Measurements from ENCODE around the gene C1orf116.

The C1orf116 gene

GRCh38 chr1:207025146-207025880 lies 7.2 kb downstream of the C1orf116 start:
- DNase-seq (ENCODE audit: low read depth): no peak
- TF ChIP-seq CTCF (conservative IDR thresholded peaks at IDR 0.05; ENCODE audit: low read depth, low read length): no peak
- no peak overlapping the region for H3K4me3 ChIP-seq (ENCODE audit: low read length)

- TF ChIP-seq CTCF (conservative IDR thresholded peaks at IDR 0.05; ENCODE audit: low read depth, low read length): no peak
- DNase-seq (ENCODE audit: low read depth): no peak
- H3K4me3 ChIP-seq (ENCODE audit: low read length): no peak overlapping the region
Observed at GRCh38 chr1:207024202-207025145, 8.1 kb downstream of the C1orf116 start.

- no peak for DNase-seq (ENCODE audit: low read depth)
- H3K4me3 ChIP-seq (ENCODE audit: low read length): no peak overlapping the region
- no peak for TF ChIP-seq CTCF (conservative IDR thresholded peaks at IDR 0.05; ENCODE audit: low read depth, low read length)
Observed at GRCh38 chr1:207022996-207023679, 9.4 kb downstream of the C1orf116 start.

GRCh38 chr1:207021876-207022596 lies 10.5 kb downstream of the C1orf116 start:
- no peak for DNase-seq (ENCODE audit: low read depth)
- H3K4me3 ChIP-seq (ENCODE audit: low read length): no peak overlapping the region
- TF ChIP-seq CTCF (conservative IDR thresholded peaks at IDR 0.05; ENCODE audit: low read depth, low read length): no peak

- no peak for TF ChIP-seq CTCF (conservative IDR thresholded peaks at IDR 0.05; ENCODE audit: low read depth, low read length)
- H3K4me3 ChIP-seq (ENCODE audit: low read length): no peak overlapping the region
- DNase-seq (ENCODE audit: low read depth): no peak
Observed at GRCh38 chr1:207021139-207021861, 11.3 kb downstream of the C1orf116 start.

- no peak overlapping the region for H3K4me3 ChIP-seq (ENCODE audit: low read length)
- DNase-seq (ENCODE audit: low read depth): no peak
- no peak for TF ChIP-seq CTCF (conservative IDR thresholded peaks at IDR 0.05; ENCODE audit: low read depth, low read length)
Observed at GRCh38 chr1:207020709-207021107, 11.8 kb downstream of the C1orf116 start.

Data from retinal pigment epithelial cell (primary cell).